A549 (cell line): ENCODE results near the gene ECSCR. TPM values are rescaled to one million over a fixed set of nuclear protein-coding genes. Genes with fewer than 3 reads are reported as not detected.

Source experiments
- ATAC-seq, 2 experiments: fragments of 200-7000 bp in 1 of 2; fragments of >200 bp in 1 of 2; cut with Nextera tagmentation in 1 of 2; cut with Tn5 transposase in 1 of 2; 3 replicates each; pipeline versions ENCODE4 v1.8.0 to v1.9.1; 2018 to 2020; ENCODE audit warnings: mild to moderate bottlenecking in 1 of 2, moderate library complexity in 1 of 2
- CTCF ChIA-PET: fragments of 300-600 bp; sonication (Branson Sonifier 250); formaldehyde crosslinking; extraction: SDS; loops from one replicate; lab custom pipeline; 2021; ENCODE audit warnings: antibody characterized with exemption, inconsistent platforms; lab: Yijun Ruan, JAX
- POLR2A ChIA-PET: fragments of 350-600 bp; formaldehyde crosslinking; extraction: SDS; loops from one replicate; lab custom pipeline; 2021; ENCODE audit warnings: antibody characterized with exemption, inconsistent platforms; lab: Yijun Ruan, JAX
- DNase-seq, 2 experiments: peaks; one replicate each; pipeline versions ENCODE4 v3.0.0 to v3.0.0-alpha.2; 2011 to 2016; ENCODE audit warnings: low read depth in 1 of 2, low spot score in 1 of 2
- FAIRE-seq: peaks from 2 replicates; lab custom pipeline; 2011; peaks lifted over from hg19 to GRCh38; lab: Jason Lieb, UNC
- H3K27ac ChIP-seq, 2 experiments: fragments of >200 bp; sonication (Bioruptor Twin); formaldehyde crosslinking; 3 replicates each; pipeline ENCODE4 v1.5.1; 2016 to 2017
- H3K4me1 ChIP-seq: fragments of >200 bp; sonication (Bioruptor Twin); formaldehyde crosslinking; 3 replicates; pipeline ENCODE4 v1.6.1; 2016
- H3K4me2 ChIP-seq: fragments of >200 bp; sonication (Bioruptor Twin); formaldehyde crosslinking; 3 replicates; pipeline ENCODE4 v1.6.1; 2016
- H3K4me3 ChIP-seq: fragments of >200 bp; sonication (Bioruptor Twin); formaldehyde crosslinking; 3 replicates; pipeline ENCODE4 v1.5.1; 2016
- H3K9me3 ChIP-seq: fragments of >200 bp; sonication (Bioruptor Twin); formaldehyde crosslinking; 3 replicates; pipeline ENCODE4 v1.6.1; 2016
- CHD2 ChIP-seq: fragments of 150-350 bp; IDR thresholded peaks from 2 replicates; pipeline ENCODE4 v1.6.1; 2014; ENCODE audit warnings: low read length; ENCODE audit not compliant: partially characterized antibody
- EHMT2 ChIP-seq: fragments of 200-600 bp; sonication (generic); IDR thresholded peaks from 2 replicates; pipeline ENCODE4 v1.6.1; 2016; ENCODE audit warnings: antibody characterized with exemption, low read depth, mild to moderate bottlenecking, moderate library complexity
- EP300 ChIP-seq, 2 experiments: fragments of >200 bp; sonication (Bioruptor Twin); formaldehyde crosslinking; IDR thresholded peaks; 2 replicates in 1 of 2; 3 replicates in 1 of 2; pipeline ENCODE4 v1.6.1; 2016 to 2017
- FOSB ChIP-seq: fragments of 250-450 bp; sonication (Bioruptor Pico); IDR thresholded peaks from 2 replicates; pipeline ENCODE4 v1.5.0; 2020; ENCODE audit warnings: mild to moderate bottlenecking, moderate library complexity
- FOSL2 ChIP-seq, 2 experiments: fragments of 450-650 bp in 1 of 2; fragments of >200 bp in 1 of 2; sonication (Bioruptor Twin) in 1 of 2; formaldehyde crosslinking; IDR thresholded peaks; 2 replicates each; pipeline versions ENCODE4 v1.5.0 to v1.6.1; 2016 to 2020; ENCODE audit warnings: mild to moderate bottlenecking in 1 of 2, moderate library complexity in 1 of 2
- HDAC2 ChIP-seq: fragments of 200-600 bp; sonication (generic); IDR thresholded peaks from 2 replicates; pipeline ENCODE4 v1.6.1; 2016
- HES2 ChIP-seq: fragments of >200 bp; sonication (Bioruptor Twin); formaldehyde crosslinking; IDR thresholded peaks from 2 replicates; pipeline ENCODE4 v1.6.1; 2016
- HMGXB4 ChIP-seq: fragments of 250-450 bp; sonication (Bioruptor Pico); IDR thresholded peaks from 2 replicates; pipeline ENCODE4 v1.5.0; 2021; ENCODE audit warnings: mild to moderate bottlenecking, moderate library complexity, borderline replicate concordance
- HOXB5 ChIP-seq: fragments of 250-450 bp; sonication (Bioruptor Pico); IDR thresholded peaks from 2 replicates; pipeline ENCODE4 v1.5.0; 2020; ENCODE audit warnings: mild to moderate bottlenecking, moderate library complexity
- JUN ChIP-seq, 2 experiments: fragments of >200 bp; sonication (Bioruptor Twin); formaldehyde crosslinking; IDR thresholded peaks; 2 replicates in 1 of 2; 3 replicates in 1 of 2; pipeline ENCODE4 v1.6.1; 2016 to 2017
- KDM1A ChIP-seq: fragments of 200-600 bp; sonication (generic); IDR thresholded peaks from 2 replicates; pipeline ENCODE4 v1.6.1; 2016; ENCODE audit warnings: low read depth, mild to moderate bottlenecking
- KDM5A ChIP-seq: fragments of 200-600 bp; sonication (generic); IDR thresholded peaks from 2 replicates; pipeline ENCODE4 v1.6.1; 2016; ENCODE audit warnings: antibody characterized with exemption, mild to moderate bottlenecking
- MAZ ChIP-seq: fragments of 150-350 bp; IDR thresholded peaks from 2 replicates; pipeline ENCODE4 v1.6.1; 2014; ENCODE audit warnings: antibody characterized with exemption, low read depth, low read length, borderline replicate concordance
- NPAS2 ChIP-seq: fragments of 250-450 bp; sonication (Bioruptor Pico); IDR thresholded peaks from 2 replicates; pipeline ENCODE4 v1.8.0; 2022; ENCODE audit warnings: mild to moderate bottlenecking, moderate library complexity, borderline replicate concordance
- PHF8 ChIP-seq: fragments of 200-600 bp; sonication (generic); IDR thresholded peaks from 2 replicates; pipeline ENCODE4 v1.6.1; 2016; ENCODE audit warnings: low read depth, mild to moderate bottlenecking, antibody characterized with exemption, moderate library complexity, borderline replicate concordance
- RAD21 ChIP-seq, 2 experiments: fragments of >200 bp in 1 of 2; sonication (Bioruptor Twin) in 1 of 2; formaldehyde crosslinking in 1 of 2; IDR thresholded peaks in 1 of 2; conservative IDR thresholded peaks in 1 of 2; 2 replicates in 1 of 2; 3 replicates in 1 of 2; pipeline ENCODE4 v1.6.1; 2012 to 2018; ENCODE audit warnings: inconsistent platforms in 1 of 2
- RNF2 ChIP-seq: fragments of 200-600 bp; sonication (generic); IDR thresholded peaks from 2 replicates; pipeline ENCODE4 v1.6.1; 2016; ENCODE audit warnings: low read depth, mild to moderate bottlenecking, antibody characterized with exemption, moderate library complexity, borderline replicate concordance
- TFCP2L1 ChIP-seq: fragments of 250-450 bp; sonication (Bioruptor Pico); IDR thresholded peaks from 2 replicates; pipeline ENCODE4 v1.5.0; 2021; ENCODE audit warnings: mild to moderate bottlenecking
- TP53 ChIP-seq: fragments of 250-450 bp; sonication (Bioruptor Pico); IDR thresholded peaks from 2 replicates; pipeline ENCODE4 v1.5.0; 2021; ENCODE audit warnings: mild to moderate bottlenecking, moderate library complexity
- ZC3H11A ChIP-seq: fragments of 450-650 bp; IDR thresholded peaks from 2 replicates; pipeline ENCODE4 v1.6.1; 2014; ENCODE audit warnings: antibody characterized with exemption, mild to moderate bottlenecking
- ZFP36 ChIP-seq: fragments of 450-650 bp; IDR thresholded peaks from 2 replicates; pipeline ENCODE4 v1.6.1; 2014; ENCODE audit warnings: borderline replicate concordance; ENCODE audit not compliant: partially characterized antibody
- ZNF302 ChIP-seq: fragments of 250-450 bp; sonication (Bioruptor Pico); IDR thresholded peaks from 2 replicates; pipeline ENCODE4 v1.9.0; 2021; ENCODE audit warnings: inconsistent platforms, mild to moderate bottlenecking, moderate library complexity
- ZSCAN20 ChIP-seq: fragments of 250-450 bp; sonication (Bioruptor Pico); IDR thresholded peaks from 2 replicates; pipeline ENCODE4 v1.8.0; 2022; ENCODE audit warnings: mild to moderate bottlenecking, moderate library complexity
- WGBS: methylation state at CpG from one replicate; pipeline ENCODE4 v1.1.6; 2017; ENCODE audit errors: missing lambda C conversion rate; 5-methylcytosine and 5-hydroxymethylcytosine counted together
- polyA plus RNA-seq, 4 experiments: library from polyadenylated mRNA; depleted of rRNA in 3 of 4; stranded (reverse); fragments of >200 nt; fragmentation: RNase III in 1 of 4; extraction: RNeasy Plus Mini Kit Qiagen cat#74134 plus additional on column Dnase treatment in 1 of 4; gene quantifications; 2 replicates in 3 of 4; 3 replicates in 1 of 4; pipeline ENCODE4 v1.2.3, GENCODE V29; 2011 to 2017

The ECSCR gene
- polyA plus RNA-seq, 2 of the 4 experiments (the other 2 are of a cell fraction) = not detected

- Histone ChIP-seq H3K4me3 (no peak overlapping the region), H3K9me3 (no peaks in the 10 kb centered on the region), H3K4me1 (no peaks in the 10 kb centered on the region), H3K4me2 (no peak overlapping the region), H3K27ac (no peak overlapping the region)
- no peak for DNase-seq
- TF ChIP-seq HDAC2 (no peak), JUN (IDR thresholded peaks at IDR 0.05) (no peak), KDM1A (no peak), ZSCAN20 (no peak), HOXB5 (CRISPR knock-in tag) (no peak), HES2 (no peak), RAD21 (conservative IDR thresholded peaks at IDR 0.05 in 1 of 2, IDR thresholded peaks at IDR 0.05 in 1 of 2) (no peak), KDM5A (no peak), ZC3H11A (no peak), MAZ (no peak), EP300 (IDR thresholded peaks at IDR 0.05) (no peak), CHD2 (no peak), RNF2 (no peak), ZNF302 (CRISPR knock-in tag) (no peak), FOSB (no peak), HMGXB4 (CRISPR knock-in tag) (no peak), FOSL2 (IDR thresholded peaks at IDR 0.05) (no peak), FOSL2 (CRISPR knock-in tag; IDR thresholded peaks at IDR 0.05) (no peak)
- FAIRE-seq = no peak
- ATAC-seq = peak; percentile 26 to 47; a peak in 4 of 6 replicates
- ChIA-PET POLR2A (no interaction called here), CTCF (no interaction called here)
- WGBS = 67% methylated on average over 11 of the region's 11 CpGs
Observed at GRCh38 chr5:139454568-139455290, 7.8 kb downstream of the ECSCR start.

- H3K27ac ChIP-seq = no peak overlapping the region
- POLR2A ChIA-PET = no interaction called here
- H3K4me2 ChIP-seq = no peak overlapping the region
- WGBS = 55% methylated on average over 3 of the region's 3 CpGs
- DNase-seq (no peak), FAIRE-seq (no peak), ATAC-seq (no peak)
- no peaks in the 10 kb centered on the region for H3K9me3 ChIP-seq
- H3K4me1 ChIP-seq = no peaks in the 10 kb centered on the region
- H3K4me3 ChIP-seq = no peak overlapping the region
- CTCF ChIA-PET = no interaction called here
- TF ChIP-seq TP53 (CRISPR knock-in tag) (no peak), ZFP36 (no peak), ZSCAN20 (no peak), HOXB5 (CRISPR knock-in tag) (no peak), EHMT2 (no peak), RNF2 (no peak), HDAC2 (no peak), TFCP2L1 (CRISPR knock-in tag) (no peak), NPAS2 (CRISPR knock-in tag) (no peak), PHF8 (no peak)
Observed at GRCh38 chr5:139453683-139454567, 8.6 kb downstream of the ECSCR start.
